ENCODE measurements around the gene CAMSAP3.
A peak's percentile ranks its signal among the peaks of the same experiment; 100 is the strongest.

The CAMSAP3 gene

GRCh38 chr19:7632340-7633203 lies 36.9 kb downstream of the CAMSAP3 start:
- no peak for TF ChIP-seq CTCF (IDR thresholded peaks at IDR 0.05; ENCODE audit: borderline replicate concordance, control extremely low read depth, extremely low read depth, insufficient read depth, missing control alignments)
- DNase-seq (ENCODE audit: low spot score): no peak
- in situ Hi-C loops (cut with MboI; ENCODE audit: low sequenced_read_pairs, unreplicated experiment): no loop called here

- in situ Hi-C loops (cut with MboI; ENCODE audit: low sequenced_read_pairs, unreplicated experiment): no loop called here
- no peak for TF ChIP-seq CTCF (IDR thresholded peaks at IDR 0.05; ENCODE audit: borderline replicate concordance, control extremely low read depth, extremely low read depth, insufficient read depth, missing control alignments)
Observed at GRCh38 chr19:7633698-7634097, 38.0 kb downstream of the CAMSAP3 start, which contains the start of gene PCP2. TSS of gene PCP2 (minus strand) at chr19:7633719. CDS start at chr19:7633457, 262 bp downstream.

GRCh38 chr19:7635670-7636069 lies 40.0 kb downstream of the CAMSAP3 start:
- in situ Hi-C loops (cut with MboI; ENCODE audit: low sequenced_read_pairs, unreplicated experiment): no loop called here
- no peak for DNase-seq (ENCODE audit: low spot score)
- no peak for TF ChIP-seq CTCF (IDR thresholded peaks at IDR 0.05; ENCODE audit: borderline replicate concordance, control extremely low read depth, extremely low read depth, insufficient read depth, missing control alignments)

More at GRCh38 chr19:7633698-7634097, 38.0 kb downstream of the CAMSAP3 start, which contains the start of gene PCP2:
- no peak for DNase-seq (ENCODE audit: low spot score)

- in situ Hi-C loops (cut with MboI; ENCODE audit: low sequenced_read_pairs, unreplicated experiment): no loop called here
- DNase-seq (ENCODE audit: low spot score): no peak
- TF ChIP-seq CTCF (IDR thresholded peaks at IDR 0.05; ENCODE audit: borderline replicate concordance, control extremely low read depth, extremely low read depth, insufficient read depth, missing control alignments): no peak
Observed at GRCh38 chr19:7636317-7636690, 40.6 kb downstream of the CAMSAP3 start.

GRCh38 chr19:7636691-7637373 lies 41.2 kb downstream of the CAMSAP3 start, which contains the start of gene STXBP2:
TSS of gene STXBP2 (plus strand) at chr19:7637110. CDS start at chr19:7637150, 40 bp downstream.
- TF ChIP-seq CTCF (IDR thresholded peaks at IDR 0.05; ENCODE audit: borderline replicate concordance, control extremely low read depth, extremely low read depth, insufficient read depth, missing control alignments): no peak
- DNase-seq (ENCODE audit: low spot score): peak; percentile 99
- in situ Hi-C loops (cut with MboI; ENCODE audit: low sequenced_read_pairs, unreplicated experiment): no loop called here

GRCh38 chr19:7637374-7638256 lies 42.0 kb downstream of the CAMSAP3 start:
- in situ Hi-C loops (cut with MboI; ENCODE audit: low sequenced_read_pairs, unreplicated experiment): no loop called here
- TF ChIP-seq CTCF (IDR thresholded peaks at IDR 0.05; ENCODE audit: borderline replicate concordance, control extremely low read depth, extremely low read depth, insufficient read depth, missing control alignments): no peak
- DNase-seq (ENCODE audit: low spot score): no peak

Measured in GM13976 (cell line).